GDM1 (cell line): ENCODE data around the gene ICAM3.
"Not testable (repeated sequence)": the region's sequence is repeated elsewhere in the genome, so short reads cannot be mapped to it uniquely, and the experiment has no call there.

Source experiments
- DNase-seq: peaks from one replicate; lab custom pipeline; 2025; lab: John Stamatoyannopoulos, UW

ICAM3 gene

GRCh38 chr19:10339380-10339960, at the start of gene ICAM3:
Gene ICAM3 (minus strand): TSS chr19:10339624. CDS start chr19:10339614, 10 bp downstream.
- peak; percentile 64 for DNase-seq

DNA sequence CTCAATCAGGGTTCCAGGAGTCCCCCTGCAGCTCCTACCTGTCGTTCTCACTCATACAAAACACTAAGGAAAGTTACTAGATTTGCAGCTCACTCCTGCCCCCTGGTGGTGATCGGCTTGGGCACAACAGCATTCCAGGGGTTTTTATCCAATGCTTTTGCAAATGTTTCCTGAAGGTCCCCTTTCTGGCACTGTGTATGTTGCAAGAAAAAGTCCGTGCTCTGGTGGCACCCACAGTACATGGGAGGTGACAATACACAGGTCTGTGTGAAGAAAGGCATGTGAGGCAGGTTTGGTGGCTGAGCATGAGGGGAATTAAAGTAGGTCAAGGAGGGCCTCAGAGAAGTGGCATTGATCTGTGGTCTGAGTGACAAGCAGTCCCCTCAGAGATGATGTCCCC, 49.5 kb upstream of the ICAM3 start:
- DNase-seq = peak; percentile 32

- no peak for DNase-seq
These were observed 45.2 kb upstream of the ICAM3 start for GRCh38 chr19:10384580-10384979.

- not testable (repeated sequence) for DNase-seq
These were observed 43.7 kb upstream of the ICAM3 start for GRCh38 chr19:10383223-10383499.

GRCh38 chr19:10380313-10381102, 41.1 kb upstream of the ICAM3 start, which contains the start of gene TYK2:
Gene TYK2 (minus strand): TSS chr19:10380572. CDS start chr19:10378406, 2,166 bp downstream.
- peak; percentile 98 for DNase-seq

DNA sequence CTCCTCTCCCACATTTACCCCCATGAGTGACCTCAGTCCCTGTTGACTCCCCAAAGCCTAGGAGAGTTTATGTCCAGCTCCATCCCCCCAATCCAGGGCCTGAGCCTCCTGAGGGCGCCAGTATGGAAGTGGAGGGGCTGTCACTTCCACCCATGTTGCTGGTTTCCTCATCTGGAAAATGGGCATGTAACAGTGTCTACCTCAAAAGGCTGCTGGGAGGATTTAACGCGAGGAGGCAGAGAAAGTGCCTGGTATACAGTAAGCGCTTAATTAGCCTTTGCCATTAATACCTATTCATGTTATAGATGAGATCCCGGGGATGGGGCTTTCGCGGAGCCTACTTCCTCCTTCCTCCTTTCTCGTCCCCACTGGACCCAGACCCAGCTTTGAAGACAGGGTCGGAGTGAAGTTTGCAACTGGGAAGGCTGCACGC, 40.5 kb upstream of the ICAM3 start:
- no peak for DNase-seq

DNA sequence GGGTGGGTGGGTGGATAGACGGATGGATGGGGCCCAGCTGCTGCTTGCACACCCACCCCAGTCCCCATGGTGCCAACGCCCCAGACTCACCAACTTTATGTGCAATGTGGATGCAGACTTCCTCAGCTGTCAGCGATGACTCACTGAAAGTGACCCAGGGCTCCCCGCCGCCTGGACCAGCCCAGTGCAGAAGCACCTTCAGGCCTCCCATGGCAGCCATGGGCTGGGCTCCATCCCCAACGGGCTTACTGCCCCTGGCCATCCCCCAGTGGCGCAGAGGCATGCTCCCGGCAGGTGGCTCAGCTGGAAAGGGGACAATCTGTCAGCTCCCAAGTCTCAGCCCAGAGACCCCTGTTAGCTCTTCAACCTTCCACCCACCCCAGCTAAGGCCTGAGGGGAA, 38.7 kb upstream of the ICAM3 start:
- DNase-seq = no peak

DNA sequence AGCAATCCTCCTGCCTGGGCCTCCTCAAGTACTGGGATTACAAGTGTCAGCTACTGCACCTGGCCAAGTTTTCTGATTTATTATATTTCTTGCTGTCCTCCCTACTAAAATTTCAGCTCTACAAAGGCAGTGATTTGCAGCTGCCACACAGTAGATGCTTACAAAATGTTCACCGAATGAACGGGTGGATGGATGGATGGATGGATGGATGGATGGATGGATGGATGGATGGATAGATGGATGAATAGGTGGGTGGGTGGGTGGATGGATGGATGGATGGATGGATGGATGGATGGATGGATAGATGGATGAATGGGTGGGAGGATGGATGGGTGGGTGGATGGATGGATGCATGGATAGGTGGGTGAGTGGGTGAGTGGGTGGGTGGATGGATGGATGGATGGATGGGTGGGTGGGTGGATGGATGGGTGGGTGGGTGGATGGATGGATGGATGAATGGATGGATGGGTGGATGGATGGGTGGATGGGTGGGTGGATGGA, 37.8 kb upstream of the ICAM3 start:
- not testable (repeated sequence) for DNase-seq

DNA sequence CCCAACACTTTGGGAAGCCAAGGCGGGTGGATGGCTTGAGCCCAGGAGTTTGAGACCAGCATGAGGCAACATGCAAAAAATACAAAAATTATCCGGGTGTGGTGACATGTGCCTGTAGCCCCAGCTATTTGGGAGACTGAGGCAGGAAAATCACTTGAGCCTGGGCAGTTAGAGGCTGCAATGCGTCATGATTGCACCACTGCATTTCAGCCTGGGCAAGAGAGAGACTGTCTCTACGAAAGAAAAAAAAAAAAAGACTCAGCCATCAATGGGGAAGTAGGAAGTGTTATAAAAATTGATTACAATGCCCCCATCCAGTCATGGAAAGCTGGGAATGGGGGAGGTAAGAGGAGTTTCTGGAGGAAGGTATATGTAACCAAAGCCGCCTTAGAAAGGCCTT, 35.5 kb upstream of the ICAM3 start:
- no peak for DNase-seq

DNA sequence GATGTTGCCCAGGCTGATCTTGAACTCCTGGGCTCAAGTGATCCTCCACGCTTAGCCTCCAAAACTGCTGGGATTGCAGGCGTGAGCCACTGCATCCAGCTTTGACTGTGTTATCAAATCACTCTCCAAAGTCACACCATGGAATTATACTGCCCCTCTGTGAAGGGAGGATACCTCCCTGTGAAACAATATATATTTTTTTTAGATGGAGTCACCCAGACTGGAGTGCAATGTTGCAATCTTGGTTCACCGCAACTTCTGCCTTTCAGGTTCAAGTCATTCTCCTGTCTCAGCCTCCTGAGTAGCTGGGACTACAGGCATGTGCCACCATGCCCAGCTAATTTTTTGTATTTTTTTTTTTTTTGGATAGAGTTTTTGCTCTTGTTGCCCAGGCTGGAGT, 33.3 kb upstream of the ICAM3 start:
- no peak for DNase-seq

DNA sequence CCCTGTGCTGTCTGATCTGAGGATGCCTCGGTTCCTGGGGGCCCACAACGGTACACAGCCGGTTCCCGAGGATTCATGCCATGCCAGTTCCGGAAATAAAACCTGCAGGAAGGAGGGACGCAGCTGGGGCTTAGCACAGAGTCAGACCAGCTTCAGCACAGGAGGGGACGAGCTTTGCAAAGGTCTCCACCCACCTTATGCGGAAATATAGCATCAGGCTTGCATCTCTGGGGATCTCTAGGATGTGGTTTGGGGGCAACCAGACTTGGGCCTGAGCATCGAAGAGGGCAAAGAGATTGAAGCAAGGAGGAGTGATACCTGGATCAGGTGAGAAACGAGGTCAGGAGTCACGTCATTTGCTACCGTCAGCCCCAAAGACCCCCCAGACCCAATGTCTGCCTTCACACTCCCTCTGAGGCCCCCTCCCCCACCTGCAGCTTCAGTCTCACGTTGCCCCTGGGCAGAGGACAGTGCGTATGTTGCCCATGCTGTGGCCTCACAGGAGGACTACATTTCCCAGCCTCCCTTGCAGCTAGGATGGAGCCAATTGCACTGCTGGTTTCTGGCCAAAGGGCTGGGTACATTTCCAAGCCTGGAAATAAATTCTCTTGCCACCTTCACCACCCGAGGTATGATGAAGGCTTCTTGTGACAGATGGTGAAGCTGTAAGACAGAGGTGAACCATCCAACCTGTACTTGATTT, 28.8 kb upstream of the ICAM3 start:
- DNase-seq = no peak

GRCh38 chr19:10366950-10367512, 27.6 kb upstream of the ICAM3 start:
- not testable (repeated sequence) for DNase-seq

DNA sequence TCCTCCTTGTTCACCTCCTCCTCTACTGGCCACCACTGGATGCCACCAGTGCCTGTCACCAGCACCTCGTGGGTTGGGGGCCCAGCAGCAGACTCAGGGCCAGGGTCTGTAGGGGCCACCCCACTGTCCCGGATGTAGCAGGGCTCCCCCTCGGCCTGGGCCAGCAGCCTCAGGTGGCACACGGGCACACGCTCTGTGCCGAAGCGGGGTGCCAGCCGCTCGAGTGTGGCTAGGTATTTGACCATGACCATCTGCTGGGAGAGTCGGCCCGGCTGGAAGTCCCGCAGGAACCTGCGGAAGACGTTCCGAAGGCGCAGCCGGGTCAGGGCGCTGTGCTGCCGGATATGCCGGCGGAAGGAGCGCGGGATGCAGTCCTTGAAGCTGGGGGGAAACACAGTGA, 26.1 kb upstream of the ICAM3 start:
- no peak for DNase-seq

DNA sequence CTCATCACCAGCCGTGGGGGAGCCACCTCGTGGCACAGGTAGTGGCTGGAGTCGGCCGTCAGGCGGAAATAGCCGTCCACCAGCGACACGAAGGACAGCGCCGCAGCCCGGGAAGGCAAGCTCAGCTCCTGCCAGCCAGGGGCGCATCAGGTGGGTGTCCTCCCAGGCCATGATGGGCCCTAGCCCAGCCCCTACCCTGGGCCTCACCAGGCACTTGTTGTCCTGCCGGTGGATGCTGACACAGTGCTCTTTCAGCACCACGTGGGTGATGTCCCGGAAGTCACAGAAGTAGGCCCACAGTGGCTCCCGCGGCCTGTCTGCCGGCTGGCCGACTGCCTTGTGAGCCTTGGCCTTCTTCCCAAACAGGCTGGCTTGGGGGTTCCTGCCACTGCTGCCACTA, 25.2 kb upstream of the ICAM3 start:
- no peak for DNase-seq

DNA sequence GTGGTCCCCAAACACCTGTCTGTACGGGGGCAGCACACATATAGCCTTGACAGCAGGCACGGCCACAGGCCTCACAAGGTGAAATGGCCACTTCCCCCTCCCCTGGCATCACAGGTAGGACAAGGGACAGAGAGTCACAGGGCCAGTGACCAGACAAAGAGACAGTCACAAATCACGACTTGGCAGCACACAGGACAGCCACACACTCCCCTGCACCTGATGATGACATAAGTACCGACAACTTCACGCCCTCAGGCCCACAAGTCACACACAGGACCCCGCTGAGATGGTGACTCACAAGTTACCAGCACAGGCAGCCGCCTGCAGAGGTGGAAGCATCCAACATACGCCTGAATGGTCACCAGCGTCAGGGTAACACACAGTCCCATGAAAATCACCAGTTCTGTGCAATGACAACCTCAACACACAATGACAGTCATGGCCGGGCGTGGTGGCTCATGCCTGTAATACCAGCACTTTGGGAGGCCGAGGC, 24.4 kb upstream of the ICAM3 start:
- DNase-seq = no peak

DNA sequence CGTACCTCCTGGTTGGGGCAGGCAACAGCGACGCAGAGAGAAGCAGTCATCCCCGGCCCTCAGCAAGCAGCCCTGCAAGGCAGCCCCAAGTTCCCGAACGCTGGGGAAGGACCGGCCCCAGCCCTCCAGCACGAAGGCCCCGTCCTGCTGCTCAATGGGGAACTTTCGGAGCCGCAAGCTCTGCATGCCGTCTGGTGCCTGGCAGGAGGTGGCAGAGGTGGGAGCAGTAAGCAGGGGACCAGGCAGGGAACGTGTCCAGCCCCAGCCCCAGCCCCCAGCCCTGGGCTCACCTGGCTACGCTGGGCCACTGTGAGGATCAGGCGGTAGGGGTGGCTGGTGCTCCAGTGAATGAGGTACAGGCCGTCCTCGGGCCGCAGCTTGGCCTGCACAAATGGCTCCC, 22.8 kb upstream of the ICAM3 start:
- DNase-seq = no peak

- DNase-seq = no peak
These were observed 22.2 kb upstream of the ICAM3 start for GRCh38 chr19:10361569-10362011.

DNA sequence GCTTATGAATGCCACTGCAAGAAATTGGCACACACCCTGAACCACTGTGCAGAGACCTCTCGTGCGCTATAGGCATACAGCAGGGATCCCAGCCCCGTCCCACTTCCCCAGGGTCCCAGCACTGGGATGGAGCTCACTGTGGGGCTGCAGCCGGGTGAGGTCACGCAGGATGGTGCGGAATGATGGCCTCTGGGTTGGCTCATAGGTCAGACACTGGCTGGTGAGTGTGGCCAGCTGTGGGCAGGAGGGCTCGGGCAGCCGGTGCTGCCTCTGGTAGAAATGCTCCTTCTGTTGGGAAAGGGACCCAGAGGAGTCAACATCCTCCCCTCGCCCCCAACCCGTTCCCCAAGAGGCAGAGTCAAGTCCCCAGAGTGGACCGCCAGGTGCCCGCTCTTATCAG, 17.0 kb upstream of the ICAM3 start:
- DNase-seq = no peak

- DNase-seq = no peak
These were observed 14.5 kb upstream of the ICAM3 start for GRCh38 chr19:10353793-10354391.

- no peak for DNase-seq
These were observed 13.6 kb upstream of the ICAM3 start for GRCh38 chr19:10352764-10353671.

DNA sequence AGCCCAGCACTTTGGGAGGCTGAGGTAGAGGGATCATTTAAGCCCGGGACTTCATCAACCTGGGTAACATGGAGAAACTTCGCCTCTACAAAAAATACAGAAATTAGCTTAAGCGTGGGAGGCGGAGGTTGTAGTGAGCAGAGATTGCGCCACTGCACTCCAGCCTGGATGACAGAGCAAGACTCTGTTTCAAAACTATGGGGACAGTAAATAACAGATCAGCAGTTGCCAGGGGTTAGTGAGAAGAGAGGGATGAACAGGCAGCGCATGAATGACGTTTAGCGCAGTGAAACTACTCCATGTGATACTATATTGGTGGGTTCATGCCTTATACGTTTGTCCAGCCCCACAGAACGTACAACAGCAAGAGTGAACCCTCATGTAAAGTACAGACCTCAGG, 7.1 kb upstream of the ICAM3 start:
- no peak for DNase-seq
